HG03064 (cell line): Measurements from ENCODE around the gene ALOX15.
"Not testable (repeated sequence)": the region's sequence is repeated elsewhere in the genome, so short reads cannot be mapped to it uniquely, and the experiment has no call there.

Experiments
- ATAC-seq: cut with Tn5 transposase; IDR thresholded peaks from one replicate; pipeline ENCODE4 v1.9.1; 2021; ENCODE audit warnings: low read depth; ENCODE audit not compliant: unreplicated experiment

The ALOX15 gene

DNA sequence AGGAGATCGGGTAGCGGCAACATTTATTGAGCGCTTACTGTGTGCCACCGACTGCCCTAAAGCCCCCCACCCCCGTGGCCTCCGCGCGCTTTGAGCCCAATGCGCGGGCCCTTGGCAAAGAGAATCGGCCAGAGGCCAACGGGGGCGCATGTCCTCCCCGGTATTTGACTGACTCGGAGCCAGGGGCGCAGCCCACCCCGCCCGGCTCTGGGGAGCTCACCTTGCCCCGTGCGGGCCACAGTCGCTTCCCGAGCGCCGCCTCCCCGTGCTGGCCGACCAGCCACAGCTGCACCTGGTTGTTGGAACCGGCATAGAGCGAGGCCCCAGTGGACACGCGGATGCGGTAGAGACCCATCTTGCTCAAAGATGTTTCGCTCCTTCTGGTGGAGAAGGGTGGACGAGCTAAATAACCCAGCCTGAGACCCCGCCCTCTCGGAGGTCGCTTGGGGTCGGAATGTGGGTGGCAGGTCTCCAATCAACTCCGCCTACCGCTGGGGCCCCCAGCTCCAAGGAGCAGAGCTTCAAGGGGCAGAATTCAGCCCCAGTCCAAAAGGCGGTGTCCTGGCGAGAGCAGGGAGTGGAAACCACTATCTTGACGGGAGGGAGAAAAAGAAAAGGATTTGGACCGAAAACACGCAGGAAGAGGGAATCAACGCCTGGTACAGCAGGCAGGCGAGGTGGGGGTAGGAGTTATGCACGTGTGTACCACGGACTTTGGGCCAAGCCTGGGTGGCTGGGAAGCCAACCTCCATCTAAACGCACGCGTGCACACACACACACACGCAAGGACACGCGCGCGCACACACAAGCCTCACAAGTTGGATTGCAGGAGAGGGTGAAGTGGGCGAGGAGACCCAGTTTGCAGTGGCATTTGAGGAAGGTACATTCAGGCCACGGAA, at the start of gene ALOX15:
Gene ALOX15, minus strand, starts transcription at position 382 of the 899 bp plus-strand sequence. Its CDS starts 27 bp downstream, at position 355.
- no peak for ATAC-seq

DNA sequence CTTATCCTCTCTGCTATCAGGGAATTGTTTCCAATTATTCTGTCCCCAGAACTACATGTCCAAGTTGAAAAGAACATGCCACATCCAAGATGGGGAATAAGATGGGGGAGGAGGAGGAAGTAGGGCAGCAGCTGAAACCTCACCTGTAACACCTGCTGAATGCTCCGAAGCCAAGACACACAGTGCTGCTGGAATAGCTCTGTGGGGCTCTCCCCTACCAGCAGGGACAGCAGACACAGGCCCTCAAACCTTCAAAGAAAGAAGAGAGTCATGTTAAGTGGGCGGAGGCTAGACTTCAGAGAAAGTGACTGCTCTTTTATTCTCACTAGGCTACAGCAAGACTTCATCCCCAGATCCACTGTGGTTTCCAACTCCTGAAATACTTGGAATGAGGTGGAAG, 49.3 kb upstream of the ALOX15 start:
- ATAC-seq = no peak

DNA sequence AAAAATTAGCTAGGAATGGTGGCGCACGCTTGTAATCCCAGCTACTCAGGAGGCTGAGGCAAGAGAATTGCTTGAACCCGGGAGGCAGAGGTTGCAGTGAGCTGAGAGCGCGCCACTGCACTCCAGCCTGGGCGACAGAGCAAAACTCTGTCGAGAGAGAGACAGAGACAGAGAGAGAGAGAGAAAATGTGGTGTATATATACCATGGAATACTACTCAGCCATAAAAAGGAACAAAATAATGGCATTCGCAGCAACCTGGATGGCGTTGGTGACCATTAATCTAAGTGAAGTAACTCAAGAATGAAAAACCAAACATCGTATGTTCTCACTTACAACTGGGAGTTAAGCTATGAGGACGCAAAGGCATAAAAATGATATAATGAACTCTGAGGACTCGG, 48.4 kb upstream of the ALOX15 start:
- ATAC-seq = not testable (repeated sequence)

DNA sequence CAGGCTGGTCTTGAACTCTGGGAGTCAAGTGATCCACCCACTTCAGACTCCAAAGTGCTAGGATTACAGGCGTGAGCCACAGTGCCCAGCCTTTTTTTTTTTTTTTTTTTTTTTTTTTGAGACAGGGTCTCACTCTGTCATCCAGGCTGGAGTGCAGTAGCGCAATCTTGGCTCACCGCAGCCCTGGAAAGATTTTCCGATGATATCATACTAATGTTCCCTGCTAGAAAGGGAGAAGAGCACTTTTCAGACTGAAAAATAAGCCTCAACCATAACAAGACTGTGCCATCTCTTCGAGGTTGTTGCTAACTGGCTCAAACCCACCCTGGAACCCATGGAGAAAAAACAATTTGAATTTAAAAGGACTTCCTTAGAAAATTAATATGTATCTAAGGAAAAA, 42.3 kb upstream of the ALOX15 start:
- not testable (repeated sequence) for ATAC-seq

- ATAC-seq = no peak
Measured at GRCh38 chr17:4679658-4680057, 38.2 kb upstream of the ALOX15 start.

DNA sequence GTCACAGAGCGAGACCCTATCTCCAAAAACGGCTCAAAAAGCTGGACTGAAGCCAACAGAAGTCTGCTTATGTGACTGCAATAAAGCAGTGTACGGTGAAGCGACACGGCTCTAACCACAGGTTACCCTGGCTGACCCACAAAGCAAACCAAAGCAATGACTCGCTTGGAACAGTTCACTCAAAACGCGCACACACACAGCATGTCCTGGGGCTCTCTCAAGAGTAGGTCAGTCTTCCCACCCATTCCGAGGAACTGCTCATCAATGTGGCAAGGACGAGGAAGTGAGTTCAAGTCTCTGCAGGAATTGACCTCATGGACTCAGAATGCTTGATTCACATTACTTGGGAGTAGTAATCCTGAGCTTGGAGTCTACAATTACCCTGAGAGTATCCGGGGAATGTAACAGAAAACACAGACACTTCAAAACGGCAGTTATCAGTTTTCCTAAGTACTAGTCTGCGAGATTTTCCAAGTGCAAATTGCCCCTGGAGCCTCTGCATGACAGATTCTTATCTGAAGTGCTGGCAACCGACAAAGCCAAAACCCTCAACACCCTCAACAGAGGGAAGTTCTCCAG, 37.1 kb upstream of the ALOX15 start:
- no peak for ATAC-seq

DNA sequence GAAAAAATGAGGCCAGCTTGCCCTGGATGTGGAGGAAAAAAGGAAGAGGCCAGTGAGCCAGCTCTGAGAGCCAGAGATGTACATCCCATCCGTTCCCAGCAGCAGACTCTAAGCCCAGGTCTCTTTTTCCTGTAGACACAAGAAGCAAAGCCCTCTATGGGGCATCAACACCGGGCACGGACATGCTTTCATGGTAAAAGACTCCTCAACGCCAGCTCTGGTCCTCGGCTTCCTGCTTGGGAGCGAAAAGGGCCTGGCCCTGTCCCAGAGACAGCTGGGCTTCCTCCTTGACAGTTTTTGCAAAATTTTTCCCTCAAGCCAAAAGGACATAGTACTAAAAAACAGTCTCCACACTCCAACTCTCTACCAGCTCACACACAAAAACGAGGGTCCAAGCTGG, 35.3 kb upstream of the ALOX15 start:
- ATAC-seq = no peak

GRCh38 chr17:4675791-4676190, 34.3 kb upstream of the ALOX15 start:
- ATAC-seq = no peak

GRCh38 chr17:4674685-4674998, 33.2 kb upstream of the ALOX15 start:
- ATAC-seq = no peak

- no peak for ATAC-seq
Measured at GRCh38 chr17:4673986-4674684, 32.7 kb upstream of the ALOX15 start.

GRCh38 chr17:4673169-4673568, 31.7 kb upstream of the ALOX15 start:
- ATAC-seq = no peak

DNA sequence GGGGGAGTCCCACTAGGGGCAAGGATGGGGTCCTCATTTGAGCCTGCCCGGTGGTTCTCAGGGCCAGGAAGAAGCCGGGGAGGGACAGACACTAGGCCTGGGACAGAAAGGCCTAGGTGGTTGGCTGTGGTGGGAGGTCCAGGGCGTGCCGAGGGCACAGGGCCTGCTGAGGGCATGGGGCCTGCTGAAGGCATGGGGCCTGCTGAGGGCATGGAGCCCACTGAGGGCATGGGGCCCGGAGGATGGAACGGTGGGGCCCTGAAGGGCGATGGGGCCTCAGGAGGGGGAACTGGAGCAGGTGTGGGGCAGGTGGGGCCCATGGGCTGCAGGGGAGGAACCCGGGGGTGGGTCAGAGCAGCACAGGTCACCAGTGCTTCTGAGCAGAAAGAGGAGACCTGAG, 31.3 kb upstream of the ALOX15 start:
- ATAC-seq = no peak

GRCh38 chr17:4672055-4672630, 30.7 kb upstream of the ALOX15 start:
- no peak for ATAC-seq

DNA sequence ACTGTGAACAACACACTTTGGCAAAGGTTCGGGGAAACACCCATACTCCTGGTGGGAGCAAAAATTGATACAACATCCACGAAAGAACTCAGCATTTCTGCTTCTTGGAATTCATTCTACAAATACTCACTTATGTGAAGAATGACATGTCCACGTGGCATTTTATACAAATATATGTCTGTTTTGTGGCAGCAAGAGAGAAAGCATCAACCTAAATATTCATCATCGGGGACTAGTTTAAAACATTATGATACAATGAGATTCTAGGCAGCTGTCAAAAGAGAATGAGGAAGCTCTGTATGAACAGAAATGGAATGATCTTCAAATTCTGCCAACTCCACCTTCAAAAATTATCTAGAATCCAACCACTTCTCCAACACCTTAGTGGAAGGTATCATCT, 25.7 kb upstream of the ALOX15 start:
- no peak for ATAC-seq

DNA sequence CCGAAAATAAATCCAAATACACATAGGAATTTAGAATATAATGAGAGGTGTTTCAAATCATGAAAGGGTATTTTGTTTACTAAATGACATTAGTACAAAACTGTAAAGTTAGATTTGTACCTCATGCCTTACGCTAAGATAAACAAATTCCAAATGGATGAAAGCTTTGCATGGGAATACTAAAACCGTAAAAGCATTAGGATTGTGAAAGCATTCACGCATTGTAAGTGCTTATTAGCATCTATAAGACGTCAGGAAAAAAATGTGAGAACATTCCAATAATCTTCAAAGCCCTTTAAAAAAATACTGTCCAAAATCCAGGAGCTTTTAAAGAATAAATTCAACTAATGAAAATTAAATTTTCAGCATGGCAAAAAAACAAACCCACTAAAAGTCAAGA, 24.8 kb upstream of the ALOX15 start:
- ATAC-seq = no peak

- no peak for ATAC-seq
Measured at GRCh38 chr17:4665027-4665426, 23.5 kb upstream of the ALOX15 start.

- no peak for ATAC-seq
Measured at GRCh38 chr17:4664230-4664629, 22.8 kb upstream of the ALOX15 start.

- ATAC-seq = no peak
Measured at GRCh38 chr17:4663711-4664110, 22.2 kb upstream of the ALOX15 start.

DNA sequence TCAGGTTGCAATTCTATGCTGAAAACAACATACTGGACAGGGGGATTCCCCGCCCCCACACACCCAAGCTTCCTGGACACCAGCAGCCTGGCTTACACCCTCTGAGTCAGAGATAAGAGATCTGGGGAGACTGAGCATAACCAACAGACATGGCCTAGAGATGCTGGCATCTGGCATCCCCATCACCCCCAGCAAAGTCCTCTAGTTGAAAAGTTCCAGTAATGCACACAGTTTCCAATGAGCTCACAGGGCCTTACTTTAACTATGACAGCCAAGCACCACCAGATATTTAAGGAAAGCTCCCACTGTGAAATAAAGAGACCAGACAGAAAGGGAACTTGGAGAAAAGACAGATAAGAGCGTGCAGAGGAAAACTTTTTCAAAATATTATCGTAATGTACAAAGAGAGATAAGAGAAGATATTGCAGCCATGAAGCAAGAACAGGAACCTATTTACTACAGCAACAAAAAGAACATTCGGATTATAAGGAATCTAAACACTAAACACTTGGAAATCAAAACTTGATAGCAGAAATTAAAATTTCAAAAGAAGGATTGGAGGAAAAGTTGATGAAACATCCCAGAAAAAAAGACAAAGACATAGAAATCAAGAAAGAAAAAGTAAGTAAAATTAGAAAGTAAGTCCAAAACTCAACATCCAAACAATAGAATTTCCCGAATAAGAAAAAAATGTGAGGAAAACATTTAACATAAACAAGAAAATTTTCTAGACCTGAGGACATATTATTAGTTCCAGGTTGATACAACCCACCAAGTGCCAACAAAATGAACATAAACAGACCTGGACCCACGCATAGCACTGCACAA, 17.2 kb upstream of the ALOX15 start:
- ATAC-seq = no peak

- no peak for ATAC-seq
Measured at GRCh38 chr17:4657678-4658077, 16.2 kb upstream of the ALOX15 start.
